Spleen (tissue), 7 donors: ENCODE results near the gene HABP2.

ENCODE experiments used
- CTCF ChIP-seq, 11 experiments: fragments of 200-600 bp in 7 of 11; fragments of 450-650 bp in 4 of 11; sonication (generic) in 4 of 11; IDR thresholded peaks in 8 of 11; conservative IDR thresholded peaks in 3 of 11; 1 replicate in 7 of 11; 2 replicates in 4 of 11; pipeline versions ENCODE4 v1.4.0 to v1.8.0; 2016 to 2021; ENCODE audit warnings: antibody characterized with exemption in 11 of 11, inconsistent platforms in 4 of 11, mild to moderate bottlenecking in 1 of 11
- POLR2A ChIP-seq, 3 donors: fragments of 450-650 bp; IDR thresholded peaks; one replicate each; pipeline ENCODE4 v1.5.1; 2017; ENCODE audit warnings: antibody characterized with exemption in 3 of 3, mild to moderate bottlenecking in 1 of 3
- POLR2AphosphoS5 ChIP-seq, 3 donors: sonication (generic); formaldehyde crosslinking; IDR thresholded peaks; one replicate each; pipeline ENCODE4 v1.5.1; 2017; ENCODE audit warnings: antibody characterized with exemption in 3 of 3
- donor health status: DM: no; HTN: no; CAD: no; lungs with moderate emphysema.
- donor health status: DM: no; HTN: no; CAD: no.
- donor health status: DM: no; HTN: no; CAD: no.

- TF ChIP-seq POLR2A (IDR thresholded peaks at IDR 0.05) (no peak), CTCF (IDR thresholded peaks at IDR 0.05 in 8 of 11, conservative IDR thresholded peaks at IDR 0.05 in 3 of 11) (no peak), POLR2AphosphoS5 (IDR thresholded peaks at IDR 0.05) (no peak)
Observed at GRCh38 chr10:113506476-113506875, 46.4 kb upstream of the HABP2 start.
